OCI-LY1 (cell line): ENCODE data around the gene ZNF669.

Source experiments
- EZH2 ChIP-seq: fragments of 200-600 bp; sonication (generic), shearing (Covaris generic); IDR thresholded peaks from 2 replicates; pipeline ENCODE4 v1.8.0; 2017; ENCODE audit warnings: borderline replicate concordance, mixed run types, mild to moderate bottlenecking, antibody characterized with exemption, low read length, moderate library complexity, mixed read lengths
- TF ChIP-seq, protein P1 (sequence below): fragments of 200-600 bp; sonication (generic), shearing (Covaris generic); IDR thresholded peaks from 2 replicates; pipeline ENCODE4 v1.5.1; 2017; ENCODE audit warnings: mild to moderate bottlenecking, antibody characterized with exemption, low read length, moderate library complexity, mixed read lengths

DNA sequence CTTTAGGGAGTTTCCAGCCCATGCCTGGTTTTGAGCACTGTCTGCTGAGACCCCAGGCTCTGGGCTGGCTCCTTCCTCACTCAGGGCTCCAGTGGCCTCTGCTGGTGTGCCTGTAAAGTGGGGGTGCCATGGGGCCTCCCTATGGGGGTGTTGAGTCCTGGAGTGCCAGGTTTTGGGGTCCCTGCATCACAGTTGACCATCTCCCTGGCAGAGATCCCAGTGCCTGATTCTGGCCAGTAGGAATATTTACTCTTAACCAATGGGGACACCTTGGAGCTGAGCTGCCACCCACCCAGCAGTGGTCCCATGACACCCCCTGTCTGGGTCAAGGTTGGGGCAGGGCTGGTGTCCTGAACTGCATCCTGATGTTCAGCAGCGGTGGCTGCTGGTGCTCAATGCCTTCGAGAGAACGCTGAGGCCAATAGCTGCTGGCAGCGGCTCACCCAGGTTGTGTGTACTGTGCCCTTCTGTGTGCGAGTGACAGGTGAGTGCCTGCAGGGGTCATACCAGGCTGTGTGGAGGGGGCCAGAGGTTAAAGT is 9.6 kb upstream of the ZNF669 start:
- TF ChIP-seq, protein P1, sequence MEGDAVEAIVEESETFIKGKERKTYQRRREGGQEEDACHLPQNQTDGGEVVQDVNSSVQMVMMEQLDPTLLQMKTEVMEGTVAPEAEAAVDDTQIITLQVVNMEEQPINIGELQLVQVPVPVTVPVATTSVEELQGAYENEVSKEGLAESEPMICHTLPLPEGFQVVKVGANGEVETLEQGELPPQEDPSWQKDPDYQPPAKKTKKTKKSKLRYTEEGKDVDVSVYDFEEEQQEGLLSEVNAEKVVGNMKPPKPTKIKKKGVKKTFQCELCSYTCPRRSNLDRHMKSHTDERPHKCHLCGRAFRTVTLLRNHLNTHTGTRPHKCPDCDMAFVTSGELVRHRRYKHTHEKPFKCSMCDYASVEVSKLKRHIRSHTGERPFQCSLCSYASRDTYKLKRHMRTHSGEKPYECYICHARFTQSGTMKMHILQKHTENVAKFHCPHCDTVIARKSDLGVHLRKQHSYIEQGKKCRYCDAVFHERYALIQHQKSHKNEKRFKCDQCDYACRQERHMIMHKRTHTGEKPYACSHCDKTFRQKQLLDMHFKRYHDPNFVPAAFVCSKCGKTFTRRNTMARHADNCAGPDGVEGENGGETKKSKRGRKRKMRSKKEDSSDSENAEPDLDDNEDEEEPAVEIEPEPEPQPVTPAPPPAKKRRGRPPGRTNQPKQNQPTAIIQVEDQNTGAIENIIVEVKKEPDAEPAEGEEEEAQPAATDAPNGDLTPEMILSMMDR, result no peak
- TF ChIP-seq EZH2, result no peak
